Caco-2 (cell line): ENCODE results near the gene USP10. TPM values are rescaled to one million over a fixed set of nuclear protein-coding genes. Genes with fewer than 3 reads are reported as not detected.

Source experiments
- BruUV-seq: library from RNA; stranded (reverse); fragments of 400-500 nt; replicated peaks from 2 replicates; lab custom pipeline; 2021; lab: Mats Ljungman, UMichigan
- CTCF ChIA-PET: fragments of 300-600 bp; sonication (Branson Sonifier 250); formaldehyde crosslinking; loops from one replicate; lab custom pipeline; 2022; ENCODE audit warnings: antibody characterized with exemption; lab: Charles Lee
- POLR2A ChIA-PET: fragments of 300-600 bp; sonication (Branson Sonifier 250); formaldehyde crosslinking; loops from one replicate; lab custom pipeline; 2022; ENCODE audit warnings: antibody characterized with exemption; lab: Charles Lee
- DNase-seq, 2 experiments: peaks; one replicate each; pipeline versions ENCODE4 v3.0.0 to v3.0.0-alpha.2; 2020 to 2022
- H3K27me3 ChIP-seq: replicated peaks from 2 replicates; pipeline ENCODE4 v1.6.0; 2011; ENCODE audit warnings: low read length; ENCODE audit not compliant: control insufficient read depth, insufficient read depth
- H3K36me3 ChIP-seq: 2 replicates; pipeline ENCODE4 v1.5.1; 2011; ENCODE audit warnings: low read length; ENCODE audit not compliant: control insufficient read depth, insufficient read depth
- H3K4me1 ChIP-seq: fragments of 250-450 bp; sonication (Bioruptor Pico); 2 replicates; pipeline ENCODE4 v1.5.1; 2020; ENCODE audit warnings: mild to moderate bottlenecking
- H3K4me3 ChIP-seq: 2 replicates; pipeline ENCODE4 v1.5.1; 2011; ENCODE audit warnings: low read depth, mild to moderate bottlenecking, control low read depth, low read length
- H3K9me3 ChIP-seq: fragments of 250-450 bp; sonication (Bioruptor Pico); 2 replicates; pipeline ENCODE4 v1.5.1; 2020; ENCODE audit warnings: mild to moderate bottlenecking, moderate library complexity
- H3K27ac Mint-ChIP-seq: one replicate; pipeline ENCODE4 v1.8.0; 2022; ENCODE audit warnings: mixed read lengths; ENCODE audit not compliant: unreplicated experiment
- H3K27me3 Mint-ChIP-seq: one replicate; pipeline ENCODE4 v1.8.0; 2022; ENCODE audit warnings: mixed read lengths; ENCODE audit not compliant: insufficient read depth, unreplicated experiment
- H3K36me3 Mint-ChIP-seq: one replicate; pipeline ENCODE4 v1.8.0; 2022; ENCODE audit warnings: mild to moderate bottlenecking, mixed read lengths; ENCODE audit not compliant: insufficient read depth, unreplicated experiment
- H3K4me1 Mint-ChIP-seq: one replicate; pipeline ENCODE4 v1.8.0; 2022; ENCODE audit warnings: low read depth, mixed read lengths; ENCODE audit not compliant: unreplicated experiment
- H3K4me3 Mint-ChIP-seq: one replicate; pipeline ENCODE4 v1.8.0; 2022; ENCODE audit warnings: mild to moderate bottlenecking, moderate library complexity, mixed read lengths; ENCODE audit not compliant: unreplicated experiment
- H3K9me3 Mint-ChIP-seq: one replicate; pipeline ENCODE4 v1.8.0; 2022; ENCODE audit warnings: mixed read lengths; ENCODE audit not compliant: unreplicated experiment
- CTCF ChIP-seq, 2 experiments: fragments of 200-600 bp in 1 of 2; IDR thresholded peaks; 1 replicate in 1 of 2; 2 replicates in 1 of 2; pipeline versions ENCODE4 v1.5.1 to v1.8.0; 2011 to 2022; ENCODE audit warnings: antibody characterized with exemption in 1 of 2, control low read depth in 1 of 2, inconsistent platforms in 1 of 2, low read depth in 1 of 2, low read length in 1 of 2, mild to moderate bottlenecking in 1 of 2, moderate library complexity in 1 of 2; ENCODE audit not compliant: insufficient read depth in 1 of 2, severe bottlenecking in 1 of 2, unreplicated experiment in 1 of 2
- intact Hi-C: fragments of 100-400 bp; cut with micrococcal nuclease; formaldehyde crosslinking; loops from one replicate; pipeline ENCODE4 v1.10.0; 2022; ENCODE audit not compliant: unreplicated experiment
- total RNA-seq: library from RNA; stranded (reverse); gene quantifications from 2 replicates; pipeline ENCODE4 v1.2.3, GENCODE V29; 2022

Gene USP10
- total RNA-seq, 1 experiment from 2014 or later: 147 TPM

GRCh38 chr16:84759061-84759460 is 59.3 kb downstream of the USP10 start:
- no peaks in the 10 kb centered on the region for H3K27me3 Mint-ChIP-seq
- no peaks in the 10 kb centered on the region for H3K9me3 Mint-ChIP-seq
- no peaks in the 10 kb centered on the region for H3K4me1 ChIP-seq
- no peak for TF ChIP-seq CTCF (IDR thresholded peaks at IDR 0.05; ENCODE audit: insufficient read depth in 1 of 2, low read depth in 1 of 2, low read length in 1 of 2, severe bottlenecking in 1 of 2, unreplicated experiment in 1 of 2)
- CTCF ChIA-PET: no interaction called here
- H3K4me3 Mint-ChIP-seq: no peak overlapping the region
- intact Hi-C loops: no loop called here
- H3K27me3 ChIP-seq: no peaks in the 10 kb centered on the region
- DNase-seq: no peak
- POLR2A ChIA-PET: no interaction called here
- H3K27ac Mint-ChIP-seq: no peak overlapping the region
- H3K4me3 ChIP-seq: no peak overlapping the region
- H3K9me3 ChIP-seq: no peaks in the 10 kb centered on the region
- BruUV-seq: no TSS peak
- peaks cover 58% of the 10 kb centered on the region for H3K36me3 Mint-ChIP-seq
- peaks cover 6% of the 10 kb centered on the region for H3K4me1 Mint-ChIP-seq
- peaks cover 9% of the 10 kb centered on the region for H3K36me3 ChIP-seq

- ChIA-PET CTCF (interaction anchor here (1.1 kb wide), 1 partner anchor 211 kb away, joined by 3 read pairs; no protein-coding TSS in a partner anchor), POLR2A (no interaction called here)
- Mint-ChIP-seq H3K27me3 (no peaks in the 10 kb centered on the region), H3K4me3 (no peak overlapping the region), H3K4me1 (peaks cover 6% of the 10 kb centered on the region), H3K27ac (no peak overlapping the region), H3K9me3 (no peaks in the 10 kb centered on the region), H3K36me3 (peaks cover 58% of the 10 kb centered on the region)
- no peak for TF ChIP-seq CTCF (IDR thresholded peaks at IDR 0.05; ENCODE audit: insufficient read depth in 1 of 2, low read depth in 1 of 2, low read length in 1 of 2, severe bottlenecking in 1 of 2, unreplicated experiment in 1 of 2)
- no peak for DNase-seq
- H3K9me3 ChIP-seq: no peaks in the 10 kb centered on the region
- H3K27me3 ChIP-seq: no peaks in the 10 kb centered on the region
- peaks cover 12% of the 10 kb centered on the region for H3K36me3 ChIP-seq
- H3K4me3 ChIP-seq: no peak overlapping the region
- intact Hi-C loops: no loop called here
- no TSS peak for BruUV-seq
- no peaks in the 10 kb centered on the region for H3K4me1 ChIP-seq
Measured at GRCh38 chr16:84759906-84760305, 60.1 kb downstream of the USP10 start.

GRCh38 chr16:84761448-84762368 is 61.9 kb downstream of the USP10 start:
- no peak overlapping the region for H3K4me3 Mint-ChIP-seq
- H3K36me3 Mint-ChIP-seq: peaks cover 62% of the 10 kb centered on the region
- Histone ChIP-seq H3K4me3 (no peak overlapping the region), H3K27me3 (no peaks in the 10 kb centered on the region), H3K36me3 (peaks cover 8% of the 10 kb centered on the region), H3K4me1 (no peaks in the 10 kb centered on the region), H3K9me3 (no peaks in the 10 kb centered on the region)
- H3K4me1 Mint-ChIP-seq: no peaks in the 10 kb centered on the region
- H3K27me3 Mint-ChIP-seq: no peaks in the 10 kb centered on the region
- intact Hi-C loops: no loop called here
- no peak for TF ChIP-seq CTCF (IDR thresholded peaks at IDR 0.05; ENCODE audit: insufficient read depth in 1 of 2, low read depth in 1 of 2, low read length in 1 of 2, severe bottlenecking in 1 of 2, unreplicated experiment in 1 of 2)
- no peak overlapping the region for H3K27ac Mint-ChIP-seq
- CTCF ChIA-PET: no interaction called here
- POLR2A ChIA-PET: no interaction called here
- DNase-seq: no peak
- no TSS peak for BruUV-seq
- H3K9me3 Mint-ChIP-seq: no peaks in the 10 kb centered on the region
